Measurements from ENCODE around the gene AKT1. TPM values are rescaled to one million over a fixed set of nuclear protein-coding genes. Genes with fewer than 3 reads are reported as not detected.

The AKT1 gene
- total RNA-seq, 1 donor = 188 TPM

- H3K27me3 ChIP-seq (ENCODE audit: insufficient read depth, low read length) = no peaks in the 10 kb centered on the region
- peaks cover 10% of the 10 kb centered on the region for H3K4me1 ChIP-seq (ENCODE audit: insufficient read depth, low read length)
- TF ChIP-seq CTCF (IDR thresholded peaks at IDR 0.05; ENCODE audit: extremely low read depth, low read depth, low read length) = no peak
These were observed 62.4 kb downstream of the AKT1 start for GRCh38 chr14:104732931-104733681.

GRCh38 chr14:104732355-104732804, 63.2 kb downstream of the AKT1 start:
- no peaks in the 10 kb centered on the region for H3K79me2 ChIP-seq (ENCODE audit: insufficient read depth, low read length)
- H3K9me3 ChIP-seq (ENCODE audit: low read depth, low read length) = no peaks in the 10 kb centered on the region
- no peak overlapping the region for H3K4me3 ChIP-seq (ENCODE audit: insufficient read depth, low read length)
- H2AFZ ChIP-seq (ENCODE audit: low read length) = no peak overlapping the region
- no peak overlapping the region for H3K27ac ChIP-seq (ENCODE audit: low read depth, low read length)
- DNase-seq (ENCODE audit: insufficient read length, low spot score, missing footprints) = peak; percentile 89
- no peak overlapping the region for H3K4me2 ChIP-seq (ENCODE audit: insufficient read depth, low read length)
- H4K20me1 ChIP-seq (ENCODE audit: insufficient read depth, low read length) = no peaks in the 10 kb centered on the region
- H3K36me3 ChIP-seq (ENCODE audit: insufficient read depth, low read length) = no peaks in the 10 kb centered on the region
- TF ChIP-seq CTCF (IDR thresholded peaks at IDR 0.05; ENCODE audit: extremely low read depth, low read depth, low read length) = no peak
- H3K4me1 ChIP-seq (ENCODE audit: insufficient read depth, low read length) = peaks cover 10% of the 10 kb centered on the region
- H3K27me3 ChIP-seq (ENCODE audit: insufficient read depth, low read length) = no peaks in the 10 kb centered on the region

More at GRCh38 chr14:104732931-104733681, 62.4 kb downstream of the AKT1 start:
- Histone ChIP-seq H3K27ac (ENCODE audit: low read depth, low read length) (no peak overlapping the region), H3K9me3 (ENCODE audit: low read depth, low read length) (no peaks in the 10 kb centered on the region), H2AFZ (ENCODE audit: low read length) (no peak overlapping the region), H3K4me2 (ENCODE audit: insufficient read depth, low read length) (no peak overlapping the region), H3K79me2 (ENCODE audit: insufficient read depth, low read length) (no peaks in the 10 kb centered on the region), H3K4me3 (ENCODE audit: insufficient read depth, low read length) (no peak overlapping the region), H4K20me1 (ENCODE audit: insufficient read depth, low read length) (no peaks in the 10 kb centered on the region), H3K36me3 (ENCODE audit: insufficient read depth, low read length) (no peaks in the 10 kb centered on the region)
- DNase-seq (ENCODE audit: insufficient read length, low spot score, missing footprints) = peak; percentile 88

GRCh38 chr14:104731320-104732294, 63.9 kb downstream of the AKT1 start:
- Histone ChIP-seq H3K9me3 (ENCODE audit: low read depth, low read length) (no peaks in the 10 kb centered on the region), H3K4me1 (ENCODE audit: insufficient read depth, low read length) (peaks cover 10% of the 10 kb centered on the region), H2AFZ (ENCODE audit: low read length) (no peak overlapping the region), H3K4me3 (ENCODE audit: insufficient read depth, low read length) (no peak overlapping the region), H4K20me1 (ENCODE audit: insufficient read depth, low read length) (no peaks in the 10 kb centered on the region), H3K27me3 (ENCODE audit: insufficient read depth, low read length) (no peaks in the 10 kb centered on the region), H3K36me3 (ENCODE audit: insufficient read depth, low read length) (no peaks in the 10 kb centered on the region), H3K4me2 (ENCODE audit: insufficient read depth, low read length) (no peak overlapping the region), H3K27ac (ENCODE audit: low read depth, low read length) (no peak overlapping the region), H3K79me2 (ENCODE audit: insufficient read depth, low read length) (no peaks in the 10 kb centered on the region)
- peak; percentile 88 for DNase-seq (ENCODE audit: insufficient read length, low spot score, missing footprints)
- TF ChIP-seq CTCF (IDR thresholded peaks at IDR 0.05; ENCODE audit: extremely low read depth, low read depth, low read length) = peak; percentile 34

Data from osteoblast (primary cell).